HG02798 (cell line): ENCODE data around the gene APOA5.
A peak's percentile ranks its signal among the peaks of the same experiment; 100 is the strongest.
"Not testable (repeated sequence)": the region's sequence is repeated elsewhere in the genome, so short reads cannot be mapped to it uniquely, and the experiment has no call there.

Source experiments
- ATAC-seq: cut with Tn5 transposase; IDR thresholded peaks from one replicate; pipeline ENCODE4 v1.9.1; 2021; ENCODE audit warnings: mild to moderate bottlenecking; ENCODE audit not compliant: unreplicated experiment, poor library complexity

The APOA5 gene

DNA sequence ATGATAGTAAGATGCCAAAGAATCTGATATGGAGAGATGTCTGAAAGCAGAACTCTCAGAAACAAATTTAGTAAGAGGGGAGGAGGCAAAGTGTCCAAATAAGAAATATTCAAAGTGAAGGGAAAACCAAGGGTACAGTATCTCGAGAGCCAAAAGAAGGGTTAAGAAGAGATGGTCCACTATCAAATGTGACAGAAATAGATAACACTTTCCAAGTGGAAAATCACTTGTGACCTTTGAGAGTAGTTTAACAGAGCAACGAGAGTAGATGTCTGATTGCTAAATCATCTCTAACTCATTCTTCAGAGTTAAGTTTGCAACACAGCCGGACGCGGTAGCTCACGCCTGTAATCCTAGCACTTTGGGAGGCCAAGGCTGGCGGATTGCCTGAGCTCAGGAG lies 14.6 kb downstream of the APOA5 start:
- ATAC-seq, result no peak

DNA sequence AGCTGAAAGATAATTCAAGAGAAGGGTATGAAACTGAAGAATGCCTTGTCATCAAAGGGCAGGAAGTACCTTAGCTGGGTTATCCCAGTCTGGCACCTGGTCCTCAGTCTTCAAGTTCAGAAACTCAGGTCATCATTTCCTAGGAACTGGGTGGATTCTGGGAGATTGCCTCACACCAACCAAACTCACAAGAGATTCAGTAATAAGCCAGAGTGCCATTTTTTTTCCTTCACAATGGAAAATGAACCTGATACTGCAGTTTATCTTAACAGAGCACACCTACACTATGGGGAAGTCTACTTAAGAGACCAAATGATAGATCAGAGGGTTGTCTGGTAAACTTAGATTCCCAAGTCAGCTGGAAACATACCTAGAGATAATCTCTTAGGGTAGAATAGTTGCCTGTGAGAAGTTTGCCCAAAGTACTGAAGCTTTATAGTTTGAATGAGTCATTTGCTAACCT lies 15.1 kb downstream of the APOA5 start:
- ATAC-seq, result no peak

DNA sequence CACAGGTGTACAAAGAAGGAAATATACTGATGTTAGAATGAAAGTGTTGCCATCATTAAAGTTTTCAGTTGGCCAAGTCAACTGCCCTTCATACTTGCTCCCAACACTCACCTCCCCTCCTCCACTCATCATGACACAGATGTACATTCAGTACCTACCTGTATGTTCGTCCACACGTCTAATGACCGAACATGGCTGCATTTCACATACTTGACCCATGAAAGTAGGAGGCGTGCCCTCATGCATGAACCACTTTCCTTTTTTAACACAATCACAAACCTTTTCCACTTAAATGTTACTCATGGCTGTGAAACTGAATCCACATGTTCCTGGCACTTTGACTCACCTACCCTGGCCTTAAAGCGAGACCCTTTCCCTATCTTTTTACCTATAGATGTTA lies 15.7 kb downstream of the APOA5 start:
- ATAC-seq, result no peak

DNA sequence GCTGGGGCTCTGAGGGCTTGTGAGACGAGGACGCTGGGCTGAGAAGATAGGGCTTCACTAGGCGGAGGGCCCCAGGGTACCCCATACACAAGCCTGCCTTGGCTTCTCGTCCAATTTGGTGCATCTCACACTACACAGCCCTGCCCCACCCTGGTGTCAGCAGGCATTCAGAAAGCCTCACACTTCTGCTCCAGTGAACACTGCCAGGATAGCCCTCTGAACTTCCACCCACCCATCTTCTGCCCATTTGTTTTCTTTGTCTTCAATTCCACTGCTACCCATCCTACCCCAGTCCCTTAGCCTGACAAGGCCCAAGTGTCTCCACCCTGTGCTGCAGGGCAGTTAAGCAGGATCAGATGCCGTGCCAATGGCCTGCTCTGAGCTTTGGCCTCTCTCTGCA lies 17.0 kb downstream of the APOA5 start:
- ATAC-seq, result no peak

DNA sequence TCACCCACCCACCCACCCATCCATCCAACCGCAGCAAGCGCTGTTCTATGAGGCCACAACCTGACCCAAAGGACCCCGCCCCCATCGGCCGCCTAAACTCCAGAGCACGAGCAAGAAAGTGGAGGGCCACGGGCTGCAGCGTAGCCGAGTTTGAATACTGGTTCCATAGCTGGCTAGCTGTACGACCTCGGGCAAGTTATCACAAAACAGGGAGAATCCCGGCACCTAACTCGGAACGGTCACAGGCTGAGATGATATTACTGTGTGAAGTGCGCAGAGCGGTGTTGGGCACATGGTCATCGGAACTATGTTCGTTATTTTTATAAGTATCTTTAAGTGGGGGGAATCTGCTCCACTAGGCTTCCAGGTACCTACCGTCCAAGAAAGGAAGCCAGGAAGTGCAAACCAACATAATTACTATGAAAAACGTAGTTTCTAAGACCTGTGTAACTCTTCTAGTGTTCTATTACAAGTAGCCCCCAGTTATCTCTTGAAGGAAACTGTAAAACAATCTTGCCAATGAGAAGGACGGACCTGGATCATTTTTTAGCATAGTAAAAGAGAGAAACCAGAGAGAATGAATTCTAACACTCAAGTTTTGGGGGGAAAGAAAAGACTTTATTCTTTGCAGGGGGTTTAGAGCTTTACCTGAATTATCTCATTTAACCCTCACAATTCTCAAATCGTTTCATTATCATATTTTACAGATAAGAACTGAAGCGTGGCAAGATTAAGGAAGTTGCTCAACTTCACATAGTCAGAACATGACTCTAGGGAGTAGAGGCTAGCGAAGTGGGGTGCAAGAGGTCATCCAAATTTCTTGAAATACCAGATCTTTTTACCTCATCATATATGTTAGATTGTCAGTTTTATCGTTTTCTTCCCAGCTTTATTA lies 18.2 kb downstream of the APOA5 start:
- ATAC-seq, result no peak

DNA sequence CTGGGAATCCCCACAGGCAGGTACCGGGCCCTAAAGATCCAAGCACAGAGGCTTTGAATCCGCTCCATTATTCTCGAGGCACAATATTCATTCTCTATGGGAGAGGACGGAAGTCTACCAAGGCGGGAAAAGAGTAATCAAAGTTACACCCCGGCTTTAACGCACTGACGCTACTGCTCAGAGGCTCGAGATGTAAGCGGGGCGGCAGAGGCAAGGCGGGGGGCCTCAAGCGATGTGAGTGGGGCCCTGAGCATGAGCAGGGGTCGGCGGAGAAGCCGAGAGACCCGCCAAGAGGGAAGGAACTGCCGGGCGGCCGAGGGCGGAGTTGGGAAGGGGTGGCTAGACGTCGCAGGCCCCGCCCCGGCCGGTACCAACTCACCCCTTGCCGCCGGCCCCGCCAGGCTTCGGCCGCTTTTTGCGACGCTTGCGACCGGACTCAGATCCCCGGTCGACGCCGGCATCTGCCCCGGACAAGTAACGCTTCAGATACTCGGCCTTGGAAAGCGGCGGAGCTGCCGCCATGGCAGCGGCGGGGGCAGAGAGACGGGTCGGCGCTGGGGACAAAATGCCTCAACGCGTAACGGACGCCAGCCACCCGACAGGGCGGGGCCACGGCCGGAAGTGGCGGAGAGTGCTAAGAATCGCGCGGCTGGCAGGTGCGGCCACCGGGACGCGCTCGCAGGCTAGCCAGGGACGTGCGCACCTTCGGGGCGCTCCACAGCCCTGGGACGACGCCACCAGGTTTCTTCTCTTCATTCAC lies 19.1 kb downstream of the APOA5 start, which contains the start of gene BUD13:
Gene BUD13 (minus strand): TSS at position 545 of the 760 bp plus-strand sequence. CDS start 23 bp downstream, at position 522.
- ATAC-seq, result peak; percentile 90

DNA sequence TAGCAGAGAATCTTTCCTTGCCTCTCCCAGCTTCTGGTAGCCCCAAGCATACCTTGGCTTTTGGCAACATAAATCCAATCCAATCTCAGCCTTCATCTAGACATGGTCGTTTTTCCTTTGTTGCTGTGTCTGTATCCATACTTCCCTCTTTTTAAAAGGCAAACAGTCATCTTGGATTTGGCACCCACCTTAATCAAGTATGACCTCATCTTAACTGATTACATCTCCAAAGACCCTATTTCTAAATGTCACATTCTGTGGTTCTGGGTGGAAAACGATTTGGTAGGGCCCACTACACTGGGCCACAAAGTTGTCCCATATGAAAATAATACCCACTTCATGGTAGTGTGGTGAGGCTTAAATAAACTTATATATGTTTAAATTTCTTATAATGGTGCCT lies 19.7 kb downstream of the APOA5 start:
- no peak for ATAC-seq

DNA sequence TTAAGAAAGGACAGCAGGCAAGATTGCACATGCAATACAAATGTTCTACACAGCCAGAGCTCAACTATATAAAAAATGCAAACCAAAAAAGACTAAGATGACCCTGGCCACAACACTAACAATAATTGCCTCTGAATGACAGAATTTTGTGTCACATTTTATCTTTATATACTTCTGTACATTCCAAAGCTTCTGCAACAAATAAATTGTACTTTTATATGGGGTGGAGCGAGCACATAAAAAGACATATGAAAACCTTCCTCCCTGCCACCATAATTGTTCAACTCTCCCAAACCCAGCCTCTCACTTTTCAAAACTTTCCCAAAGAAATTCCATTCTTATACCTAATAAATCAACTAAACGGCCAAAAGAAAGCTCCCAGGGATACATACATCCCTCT lies 29.5 kb downstream of the APOA5 start:
- no peak for ATAC-seq

DNA sequence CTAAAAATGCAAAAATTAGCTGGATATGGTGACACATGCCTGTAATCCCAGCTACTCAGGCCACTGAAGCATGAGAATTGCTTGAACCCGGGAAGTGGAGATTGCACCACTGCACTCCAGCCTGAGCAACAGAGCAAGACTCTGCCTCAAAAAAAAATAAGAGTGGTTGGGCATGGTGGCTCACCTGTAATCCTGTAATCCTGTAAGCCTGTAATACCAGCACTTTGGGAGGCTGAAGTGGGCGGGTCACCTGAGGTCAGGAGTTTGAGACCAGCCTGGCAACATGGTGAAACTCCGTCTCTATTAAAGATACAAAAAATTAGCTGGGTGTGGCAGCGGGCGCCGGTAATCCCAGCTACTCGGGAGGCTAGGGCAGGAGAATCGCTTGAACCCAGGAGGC lies 35.6 kb downstream of the APOA5 start:
- not testable (repeated sequence) for ATAC-seq

DNA sequence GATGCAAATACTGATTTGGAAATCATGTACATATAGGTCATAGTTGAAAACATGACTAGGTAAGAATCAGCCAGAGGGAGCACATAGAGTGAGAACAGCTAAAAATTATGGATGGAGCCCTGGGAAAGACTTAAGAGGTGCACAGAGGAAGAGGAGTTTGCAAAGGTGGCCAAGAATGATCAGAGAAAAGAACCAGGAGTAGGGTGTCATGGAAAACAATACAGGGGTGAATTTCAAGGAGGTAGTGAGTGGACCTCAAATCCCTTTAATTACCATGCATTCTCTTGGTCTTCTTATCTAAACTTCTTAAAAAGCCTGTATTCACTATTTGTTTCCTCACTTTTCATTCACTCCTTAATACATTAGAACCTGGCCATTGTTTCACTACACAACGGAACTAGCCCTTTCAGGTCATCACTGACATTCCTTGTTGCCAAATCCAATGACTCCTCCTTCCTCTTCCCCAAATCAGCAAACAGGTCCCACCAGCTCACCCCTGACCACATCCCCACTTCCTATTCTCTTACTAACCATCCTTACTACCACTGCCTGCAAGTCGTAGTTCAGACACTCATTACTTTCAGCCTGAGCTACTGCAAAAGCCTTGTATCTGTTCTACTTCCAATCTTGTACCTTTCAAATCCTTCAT lies 41.5 kb downstream of the APOA5 start:
- ATAC-seq, result no peak

DNA sequence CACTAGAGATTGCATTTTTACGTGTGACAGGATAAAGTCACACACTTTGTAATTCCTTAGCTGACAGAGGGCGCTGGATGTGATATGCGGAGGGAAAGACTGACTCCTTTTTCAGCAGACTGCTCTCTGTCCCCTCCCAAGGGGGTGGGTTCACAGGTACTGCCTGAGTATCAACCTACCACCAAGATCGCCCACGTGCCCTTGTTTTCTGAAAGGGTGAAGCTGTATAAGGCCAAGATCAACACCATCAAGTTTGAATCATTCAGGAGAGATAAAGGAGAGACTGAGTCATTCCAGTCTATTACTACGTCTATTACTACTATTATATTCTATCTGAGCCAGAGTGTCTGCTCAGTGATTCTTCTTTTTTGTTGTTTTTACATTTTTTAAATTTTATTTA lies 49.6 kb downstream of the APOA5 start:
- no peak for ATAC-seq

DNA sequence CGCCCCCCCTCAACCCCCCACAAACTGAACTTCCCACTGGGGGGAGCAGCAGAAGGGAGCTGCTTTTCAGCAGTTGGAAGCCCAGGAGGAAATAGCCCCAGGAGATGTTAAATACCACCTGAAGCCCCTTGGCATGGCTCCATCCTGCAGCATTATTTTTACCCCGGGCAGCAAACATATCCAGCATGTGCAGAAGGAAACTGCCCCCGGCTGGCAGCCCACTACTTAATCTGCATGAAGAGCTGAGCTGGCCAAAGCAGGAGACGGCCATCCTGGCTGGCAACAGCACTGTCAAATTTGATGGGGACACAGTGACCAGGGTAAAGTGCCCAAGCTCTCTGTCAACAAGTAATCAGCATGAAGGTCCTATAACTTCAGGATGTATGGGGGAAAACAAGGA lies 50.9 kb downstream of the APOA5 start:
- no peak for ATAC-seq
